ENCODE measurements around the gene TRERF1.
"Not testable (repeated sequence)": the region's sequence is repeated elsewhere in the genome, so short reads cannot be mapped to it uniquely, and the experiment has no call there.

The TRERF1 gene

DNA sequence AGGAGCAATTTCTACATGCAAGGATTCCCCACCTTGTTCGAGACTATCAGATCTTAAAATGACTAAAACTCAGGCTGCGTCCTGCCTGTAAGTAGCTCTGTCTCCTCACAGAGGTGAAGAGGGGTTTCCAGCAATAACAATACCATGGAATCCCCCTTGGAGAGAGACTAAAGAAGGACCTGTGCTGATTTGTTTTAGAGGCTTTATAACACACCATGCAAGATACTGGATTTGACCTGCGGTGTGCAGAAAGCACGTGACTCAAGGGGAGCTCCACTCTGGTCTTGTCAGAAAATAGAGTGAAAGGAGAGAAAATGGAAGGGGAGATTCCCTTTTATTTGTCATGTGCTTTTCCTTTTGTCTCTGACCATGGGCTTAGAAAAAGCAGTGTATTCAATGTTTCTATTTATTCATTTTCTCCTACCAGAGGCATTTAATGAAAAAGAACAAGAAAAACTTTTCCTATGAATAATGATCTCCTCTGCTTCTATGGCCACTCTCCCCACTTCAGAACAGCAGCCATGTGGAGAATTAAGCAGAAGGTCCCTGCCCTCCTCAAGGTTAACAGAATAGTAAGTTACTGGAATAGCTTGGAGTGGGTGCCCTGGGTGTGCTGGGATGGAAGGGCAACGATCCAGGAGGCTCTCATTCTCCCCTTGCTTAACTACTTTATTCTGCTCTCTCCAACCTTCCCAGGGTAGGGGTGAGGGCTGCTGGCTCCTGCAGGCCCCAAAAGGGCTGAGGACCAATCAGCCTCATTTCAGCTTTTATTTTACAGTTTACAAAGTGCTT lies 214.8 kb downstream of the TRERF1 start:
- DNase-seq: no peak

GRCh38 chr6:42236030-42236429 lies 215.7 kb downstream of the TRERF1 start:
- no peak for DNase-seq

DNA sequence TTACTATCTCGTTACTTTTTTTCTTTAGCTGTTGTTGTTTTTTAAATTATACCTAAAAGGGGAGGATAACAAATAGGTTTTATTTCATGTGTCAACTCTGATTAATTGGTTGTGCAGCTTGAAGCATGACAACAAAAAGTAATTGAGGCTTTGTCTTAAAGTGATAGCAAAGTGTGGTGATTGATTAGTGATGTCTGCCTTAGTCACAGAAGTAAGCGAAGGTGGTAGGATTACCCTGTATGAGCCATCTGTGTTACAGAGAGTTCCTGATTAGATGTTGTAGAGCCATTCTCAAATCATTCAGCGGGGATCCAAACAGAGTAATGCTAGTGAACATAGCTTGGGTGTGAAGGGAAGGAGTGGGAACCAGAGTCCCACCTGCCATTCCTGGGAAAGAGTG lies 219.7 kb downstream of the TRERF1 start:
- no peak for DNase-seq

GRCh38 chr6:42230345-42231321 lies 221.1 kb downstream of the TRERF1 start:
- DNase-seq: no peak

DNA sequence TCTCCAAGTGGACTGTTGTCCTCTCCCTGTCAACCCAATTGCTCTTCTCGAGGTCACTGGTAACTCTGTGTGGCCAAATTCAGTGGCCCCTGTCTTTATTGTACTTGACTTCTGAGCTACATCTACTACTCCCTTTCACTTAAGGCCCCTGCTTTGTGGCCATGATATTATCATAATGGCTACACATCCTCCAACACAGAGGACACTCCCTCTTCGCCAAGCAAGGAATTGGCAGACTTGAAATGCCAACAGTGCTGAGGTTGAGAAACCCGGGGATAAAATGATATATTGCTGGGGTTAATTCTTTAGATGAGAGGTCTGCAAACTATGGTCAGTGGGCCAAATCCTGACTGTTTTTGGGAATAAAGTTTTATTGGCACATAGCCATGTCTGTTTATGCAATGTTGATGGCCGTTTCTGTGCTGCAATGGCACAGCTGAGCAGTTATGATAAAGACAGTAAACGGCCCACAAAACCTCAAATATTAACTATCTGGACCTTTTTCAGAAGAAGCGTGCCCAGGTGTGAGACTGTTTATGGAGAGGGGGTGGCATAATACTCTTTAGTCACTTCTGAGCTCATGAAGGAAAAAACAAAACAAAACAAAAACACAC lies 222.1 kb downstream of the TRERF1 start:
- no peak for DNase-seq

DNA sequence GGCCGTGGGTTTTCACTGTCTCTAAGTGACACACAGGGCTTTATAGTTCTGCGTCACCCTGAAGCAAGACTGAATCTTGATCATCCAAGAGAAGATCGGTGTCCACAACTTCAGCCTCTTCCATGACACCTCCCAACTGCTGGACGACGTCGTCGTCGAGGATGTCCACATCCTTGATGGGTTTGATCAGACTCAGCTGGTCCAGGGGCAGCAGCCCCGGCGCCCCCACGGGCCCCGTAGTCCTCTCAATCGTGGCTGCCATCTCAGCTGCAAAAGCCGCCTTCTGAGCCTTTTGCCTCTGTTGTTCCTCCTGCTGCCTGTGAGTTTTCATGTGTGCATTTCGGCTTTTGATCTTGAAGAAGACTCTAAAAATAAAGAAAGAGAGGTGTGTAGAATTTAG lies 223.4 kb downstream of the TRERF1 start:
- no peak for DNase-seq

DNA sequence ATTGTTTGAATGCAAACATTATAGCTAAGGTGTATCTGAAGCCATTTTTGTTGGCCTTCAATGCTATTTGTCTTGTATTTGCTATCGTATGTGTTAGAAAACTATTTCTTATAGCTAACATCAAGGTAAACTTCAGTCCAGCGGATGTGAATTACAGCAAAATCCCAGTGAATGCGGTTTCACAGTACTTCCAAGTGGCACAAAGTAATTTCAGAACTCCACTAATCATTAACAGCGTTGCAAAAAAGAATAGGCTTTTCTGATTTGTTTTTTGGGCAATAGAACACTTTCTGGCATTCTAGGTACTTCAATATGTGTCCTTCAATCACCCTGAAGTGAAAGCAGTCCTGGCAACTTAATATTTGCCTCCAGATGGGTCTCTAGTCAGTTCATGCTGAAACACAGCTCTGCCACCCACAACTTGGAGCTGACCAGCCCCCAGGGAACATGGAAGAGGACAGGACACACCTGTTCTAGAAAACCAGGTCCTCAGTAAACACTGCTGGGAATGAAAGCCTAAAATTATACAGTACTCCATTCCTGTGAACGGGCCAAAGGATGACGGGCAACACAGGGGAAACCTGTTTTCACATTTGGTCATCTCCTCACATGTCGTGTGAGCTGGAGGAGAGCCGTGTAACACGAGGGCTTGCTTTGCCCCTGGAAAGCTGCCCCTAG lies 224.4 kb downstream of the TRERF1 start:
- no peak for DNase-seq

GRCh38 chr6:42226645-42227143 lies 225.0 kb downstream of the TRERF1 start:
- DNase-seq: no peak

DNA sequence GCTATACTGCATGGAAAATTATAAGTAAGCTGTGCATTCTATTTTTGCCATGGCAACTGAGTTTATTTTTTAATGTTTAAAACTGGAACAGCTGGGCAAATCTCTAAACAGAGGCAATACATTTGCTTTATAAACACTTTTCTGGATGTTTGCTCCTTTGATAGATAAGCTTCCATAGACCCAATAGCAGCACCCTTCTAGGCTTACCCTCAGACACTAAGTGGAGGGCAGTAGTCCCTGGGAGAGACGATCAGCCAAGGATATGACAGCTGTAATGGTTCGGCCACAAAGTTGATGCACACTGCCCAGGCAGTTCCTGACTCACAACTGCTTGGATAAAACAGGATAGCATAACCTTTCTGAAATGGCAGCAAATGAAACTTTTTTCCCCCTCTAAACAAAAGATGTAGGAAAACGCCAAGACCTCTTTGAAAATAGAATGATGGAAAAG lies 225.5 kb downstream of the TRERF1 start:
- no peak for DNase-seq

DNA sequence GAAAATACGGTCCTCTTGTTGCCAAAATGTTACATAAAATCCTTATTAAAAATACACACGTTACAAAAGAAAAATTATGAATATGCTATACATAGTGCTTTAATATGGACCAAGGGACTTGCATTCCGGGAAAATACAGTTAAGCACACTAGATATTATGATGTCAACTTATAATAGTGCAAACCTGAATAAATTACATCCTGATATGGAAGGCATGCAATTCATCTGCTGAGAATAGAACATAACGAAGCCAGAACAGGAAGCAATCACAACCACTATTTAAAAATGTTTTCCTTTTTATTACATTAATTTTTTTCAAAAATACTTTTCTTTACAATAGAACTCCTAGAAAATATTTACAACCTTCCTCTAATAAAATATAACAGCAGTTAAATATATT lies 226.3 kb downstream of the TRERF1 start:
- no peak for DNase-seq

GRCh38 chr6:42225029-42225339 lies 226.7 kb downstream of the TRERF1 start:
- DNase-seq: no peak

DNA sequence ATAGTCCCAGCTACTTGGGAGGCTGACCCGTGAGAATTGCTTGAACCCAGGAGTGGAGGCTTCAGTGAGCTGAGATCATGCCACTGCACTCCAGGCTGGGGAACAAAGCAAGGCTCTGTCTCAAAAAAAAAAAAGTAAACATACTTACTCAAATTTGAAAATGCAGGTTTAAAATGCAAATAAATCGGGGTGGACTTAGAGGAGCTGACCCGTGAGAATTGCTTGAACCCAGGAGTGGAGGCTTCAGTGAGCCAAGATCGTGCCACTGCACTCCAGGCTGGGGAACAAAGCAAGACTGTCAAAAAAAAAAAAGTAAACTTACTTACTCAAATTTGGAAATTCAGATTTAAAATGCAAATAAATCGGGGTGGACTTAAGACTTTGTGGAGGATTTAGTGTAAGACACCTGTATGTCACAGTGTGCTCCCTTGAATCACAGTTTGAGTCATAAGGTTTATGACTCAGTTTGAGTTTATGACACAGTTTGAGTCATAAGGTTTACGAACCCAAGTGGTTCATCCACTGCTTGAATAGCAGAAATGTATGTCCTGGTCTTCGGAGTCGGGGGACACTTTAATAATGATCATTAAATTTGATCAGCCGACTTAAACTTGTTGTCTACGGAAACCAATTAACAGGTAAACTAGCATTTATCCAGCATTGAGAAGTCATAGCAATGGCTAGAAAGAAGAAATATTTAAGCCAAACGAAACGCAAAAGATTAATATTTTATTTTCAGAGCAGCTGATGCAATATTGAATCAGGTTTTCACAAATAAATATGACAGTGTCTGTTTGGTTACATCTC lies 227.3 kb downstream of the TRERF1 start:
- no peak for DNase-seq

- no peak for DNase-seq
These were observed 229.3 kb downstream of the TRERF1 start for GRCh38 chr6:42222448-42222847.

- DNase-seq: no peak
These were observed 230.2 kb downstream of the TRERF1 start for GRCh38 chr6:42221546-42221945.

DNA sequence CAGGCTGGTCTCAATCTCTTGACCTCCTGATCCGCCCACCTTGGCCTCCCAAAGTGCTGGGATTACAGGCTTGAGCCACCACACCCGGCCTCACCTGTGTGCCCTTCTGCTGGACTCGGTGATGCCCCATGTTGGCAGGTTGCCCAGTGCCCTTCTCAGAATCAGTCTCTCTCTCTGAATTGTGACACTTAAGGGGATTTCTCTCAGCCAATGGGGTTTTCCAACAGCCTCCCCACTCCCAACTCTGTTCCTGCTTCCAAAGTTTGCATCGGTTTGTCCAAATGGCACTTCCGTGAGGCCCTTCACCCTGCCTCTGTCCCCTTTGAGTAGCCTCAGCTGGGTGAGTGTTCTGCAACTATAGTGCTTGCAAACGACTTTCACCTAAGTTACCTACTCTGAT lies 230.9 kb downstream of the TRERF1 start:
- DNase-seq: no peak

DNA sequence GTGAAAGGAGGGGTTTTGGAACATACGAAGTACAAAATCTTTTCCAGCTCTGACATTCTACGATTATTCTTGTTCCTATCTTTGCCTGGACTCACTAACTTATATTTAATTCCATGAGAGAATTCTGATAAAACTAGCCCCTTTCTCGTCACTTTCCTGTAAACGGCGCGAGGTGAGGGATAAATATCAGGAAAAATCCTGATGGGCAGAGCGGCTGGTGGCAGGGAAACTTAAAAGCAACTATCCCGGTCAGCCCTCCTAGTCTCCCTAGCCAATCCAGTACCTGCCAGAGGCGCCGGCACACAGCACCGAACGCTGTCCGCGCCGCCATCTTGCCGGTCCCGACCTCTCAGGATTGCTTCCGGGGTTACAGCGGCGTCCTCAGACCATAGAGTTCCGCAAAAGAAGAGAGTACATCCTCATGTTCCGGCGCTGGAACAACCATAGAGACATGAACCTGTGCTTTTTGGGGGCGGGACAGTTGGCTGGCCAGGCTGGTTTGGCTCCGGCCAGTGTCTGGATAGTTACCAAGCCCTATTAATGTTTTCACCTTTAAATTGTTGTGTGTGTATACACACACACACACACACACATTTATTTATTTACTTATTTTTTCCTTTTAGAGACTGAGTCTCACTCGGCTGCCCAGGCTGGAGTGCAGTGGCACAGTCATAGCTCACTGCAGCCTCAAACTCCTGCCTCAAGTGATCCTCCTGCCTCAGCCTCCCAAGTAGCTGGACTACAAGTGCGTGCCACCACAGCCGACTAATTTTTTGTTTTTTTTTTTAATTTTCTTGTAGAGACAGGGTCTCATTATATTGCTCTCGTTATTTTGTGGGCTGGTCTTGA lies 234.0 kb downstream of the TRERF1 start, which contains the start of gene MRPS10:
TSS of gene MRPS10 (minus strand) at position 343 of the 849 bp plus-strand sequence. CDS start at position 331, 12 bp downstream.
- DNase-seq: peak; percentile 90

- DNase-seq: no peak
These were observed 234.6 kb downstream of the TRERF1 start for GRCh38 chr6:42217157-42217518.

GRCh38 chr6:42216495-42216894 lies 235.2 kb downstream of the TRERF1 start:
- not testable (repeated sequence) for DNase-seq

DNA sequence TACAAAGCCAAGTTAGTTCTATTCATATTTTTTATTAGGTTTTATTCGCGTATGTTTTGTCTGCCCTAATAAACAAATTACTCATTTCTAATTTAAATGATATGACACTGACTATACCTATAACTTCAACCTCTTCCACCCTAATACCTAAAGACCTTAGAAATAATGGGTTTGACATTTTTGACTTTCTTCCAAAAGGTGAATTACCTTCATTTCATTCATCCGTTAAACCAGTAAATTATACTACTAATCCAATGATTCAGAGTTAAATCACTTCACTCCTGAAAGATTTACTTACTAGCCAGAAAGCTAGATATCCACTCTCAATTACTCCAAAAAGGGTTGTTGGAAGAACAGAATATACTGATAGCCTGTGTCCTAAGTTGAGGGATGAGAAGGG lies 239.3 kb downstream of the TRERF1 start:
- DNase-seq: no peak

- no peak for DNase-seq
These were observed 240.0 kb downstream of the TRERF1 start for GRCh38 chr6:42211726-42212125.

DNA sequence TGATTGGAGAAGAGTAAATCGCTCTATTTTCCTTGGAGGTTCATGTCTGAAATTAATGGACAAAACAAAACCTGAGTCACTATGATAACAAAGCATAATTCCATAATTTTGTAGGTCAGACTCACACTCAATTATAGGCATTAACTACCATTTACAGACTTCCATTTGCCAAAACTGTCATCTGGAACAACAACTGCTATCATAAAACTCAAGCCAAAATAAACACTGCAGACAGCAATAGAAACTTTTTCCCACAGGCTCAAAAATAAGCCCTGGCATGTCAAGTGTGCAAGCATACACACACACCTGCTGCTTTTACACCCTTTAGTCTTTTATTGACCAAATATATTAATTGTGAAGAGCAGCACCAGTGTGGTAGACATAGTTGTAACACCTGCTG lies 241.2 kb downstream of the TRERF1 start:
- DNase-seq: no peak
